Adipocyte (in vitro differentiated cells): ENCODE data around the gene AP3D1.

Experiments used
- DNase-seq: peaks from one replicate; pipeline ENCODE4 v3.0.0-alpha.2; 2015; ENCODE audit warnings: low read depth
- H3K27me3 ChIP-seq: replicated peaks from 2 replicates; pipeline ENCODE4 v1.7.0; 2013; ENCODE audit warnings: mild to moderate bottlenecking, low read length, moderate library complexity; ENCODE audit not compliant: control insufficient read depth, insufficient read depth
- H3K36me3 ChIP-seq: 2 replicates; pipeline ENCODE4 v1.7.0; 2013; ENCODE audit warnings: low read length, mild to moderate bottlenecking, moderate library complexity; ENCODE audit not compliant: control insufficient read depth, insufficient read depth, severe bottlenecking
- H3K4me1 ChIP-seq: 2 replicates; pipeline ENCODE4 v1.7.0; 2013; ENCODE audit warnings: mild to moderate bottlenecking, low read length, moderate library complexity; ENCODE audit not compliant: control insufficient read depth, insufficient read depth
- H3K4me3 ChIP-seq: 2 replicates; pipeline ENCODE4 v1.7.0; 2013; ENCODE audit warnings: mild to moderate bottlenecking, low read length, moderate library complexity
- H3K9ac ChIP-seq: 2 replicates; pipeline ENCODE4 v1.7.0; 2013; ENCODE audit warnings: mild to moderate bottlenecking, low read length, moderate library complexity
- H3K9me3 ChIP-seq: 2 replicates; pipeline ENCODE4 v1.7.0; 2013; ENCODE audit warnings: mild to moderate bottlenecking, low read length, moderate library complexity; ENCODE audit not compliant: control insufficient read depth

Gene AP3D1

DNA sequence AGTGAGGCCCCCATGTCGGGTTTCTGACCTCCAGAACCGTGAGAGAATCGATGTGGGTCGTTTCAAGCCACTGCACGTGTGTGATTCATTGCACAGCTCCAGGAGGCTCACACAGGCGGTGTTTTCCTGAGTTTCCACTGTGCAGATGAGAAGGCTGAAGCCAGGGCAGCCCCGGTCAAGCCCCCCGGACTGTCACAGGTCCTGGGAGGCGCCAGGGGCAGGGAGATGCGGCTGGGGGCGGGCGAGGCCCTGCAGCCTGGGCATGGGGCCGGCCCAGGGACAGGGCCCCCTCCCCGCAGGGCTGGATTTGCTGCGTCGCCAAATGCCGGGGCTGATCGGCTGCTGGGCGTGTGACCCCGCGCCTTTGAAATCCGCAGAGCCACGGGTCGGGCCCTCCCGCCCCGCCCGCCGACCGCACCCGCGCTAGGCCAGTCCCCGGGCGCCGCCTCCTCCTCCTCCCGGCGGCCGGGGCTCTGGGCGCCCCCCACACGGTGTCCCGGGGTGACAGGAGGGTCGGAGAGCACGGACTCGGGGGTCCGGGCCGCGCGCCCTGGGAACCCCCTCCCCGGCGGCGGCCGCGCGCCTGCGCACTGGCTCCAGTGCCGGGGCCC, 90.4 kb downstream of the AP3D1 start:
- Histone ChIP-seq H3K4me3 (peak overlapping the region; percentile 76), H3K4me1 (peaks cover 49% of the 10 kb centered on the region), H3K9ac (peak overlapping the region; percentile 98), H3K36me3 (no peaks in the 10 kb centered on the region), H3K27me3 (no peaks in the 10 kb centered on the region), H3K9me3 (no peaks in the 10 kb centered on the region)
- peak; percentile 77 for DNase-seq

DNA sequence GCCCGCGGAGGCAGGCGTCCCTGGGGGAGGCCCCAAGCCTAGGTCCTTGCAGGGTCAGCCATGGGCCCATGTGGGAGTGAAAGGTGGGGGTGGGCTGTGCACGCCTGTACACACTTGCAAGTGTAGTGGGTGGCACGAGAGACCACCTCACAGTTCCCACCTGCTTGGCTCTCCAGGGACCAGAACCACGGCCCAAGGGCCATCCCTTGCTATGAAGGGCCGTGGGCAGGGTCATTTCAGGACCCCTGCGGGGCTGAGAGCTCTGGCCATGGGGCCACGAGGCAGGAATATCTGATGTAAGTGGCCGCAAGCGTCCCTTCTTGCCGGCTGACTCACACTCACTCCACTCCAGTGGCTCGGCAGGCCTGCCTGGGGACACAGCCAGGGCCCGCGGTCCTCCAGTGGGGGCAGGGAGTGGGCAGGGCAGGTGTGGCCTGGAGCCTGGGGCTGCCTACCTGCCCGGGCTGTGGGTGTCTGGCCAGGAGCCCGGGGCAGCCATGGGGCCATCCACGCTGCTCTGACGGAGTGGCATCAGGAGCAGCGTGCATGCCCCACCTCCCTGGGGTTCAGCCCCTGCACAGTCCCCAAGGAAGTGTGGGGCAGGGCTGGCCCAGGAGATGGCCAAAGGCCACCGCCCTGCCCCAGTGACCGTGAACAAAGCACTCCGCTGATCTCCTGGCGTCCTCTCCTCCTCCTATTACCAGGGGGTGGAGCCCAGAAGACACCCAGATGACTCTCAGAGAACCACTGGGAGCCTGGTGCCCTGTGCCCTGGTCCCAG, 91.8 kb downstream of the AP3D1 start:
- Histone ChIP-seq H3K9ac (peak overlapping the region; percentile 98), H3K27me3 (no peaks in the 10 kb centered on the region), H3K36me3 (no peaks in the 10 kb centered on the region), H3K4me3 (peak overlapping the region; percentile 76), H3K9me3 (no peaks in the 10 kb centered on the region), H3K4me1 (peaks cover 48% of the 10 kb centered on the region)
- DNase-seq = peak; percentile 35

DNA sequence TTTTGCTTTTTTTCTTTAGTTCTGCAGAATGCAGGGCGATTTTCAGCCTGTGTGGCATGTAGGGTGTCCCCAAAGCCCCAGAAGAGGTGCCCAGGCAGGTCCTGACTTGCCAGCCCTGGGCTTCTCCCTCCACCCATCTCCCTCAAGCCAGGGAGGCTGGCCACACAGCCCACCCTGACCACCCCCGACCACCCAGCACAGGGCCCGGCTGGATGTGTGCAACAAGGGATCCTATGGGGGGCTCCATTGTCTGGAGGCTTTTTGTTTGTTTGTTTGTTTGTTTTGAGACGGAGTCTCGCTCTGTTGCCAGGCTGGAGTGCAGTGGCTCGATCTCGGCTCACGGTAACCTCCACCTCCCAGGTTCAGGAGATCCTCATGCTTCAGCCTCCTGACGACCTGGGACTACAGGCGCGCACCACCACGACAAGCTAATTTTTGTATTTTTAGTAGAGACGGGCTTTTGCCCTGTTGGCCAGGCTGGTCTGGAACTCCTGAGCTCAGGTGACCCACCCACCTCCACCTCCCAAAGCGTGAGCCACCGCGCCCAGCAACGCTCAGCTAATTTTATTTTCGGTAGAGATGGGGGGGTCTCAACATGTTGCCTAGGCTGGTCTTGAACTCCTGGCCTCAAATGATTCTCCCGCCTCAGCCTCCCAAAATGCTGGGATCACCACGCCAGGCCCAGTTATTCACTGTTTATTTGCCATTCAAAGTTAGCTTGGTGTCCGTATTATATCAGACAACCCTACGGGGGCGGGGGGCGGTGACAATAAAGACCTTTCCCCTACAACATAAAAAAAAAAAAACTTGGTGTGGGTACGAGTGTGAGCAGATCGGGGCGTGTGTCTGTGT, 92.6 kb downstream of the AP3D1 start:
- no peaks in the 10 kb centered on the region for H3K9me3 ChIP-seq
- H3K4me3 ChIP-seq = peak overlapping the region; percentile 76
- H3K27me3 ChIP-seq = no peaks in the 10 kb centered on the region
- no peaks in the 10 kb centered on the region for H3K36me3 ChIP-seq
- H3K9ac ChIP-seq = peak overlapping the region; percentile 98
- peaks cover 45% of the 10 kb centered on the region for H3K4me1 ChIP-seq
- DNase-seq = no peak

DNA sequence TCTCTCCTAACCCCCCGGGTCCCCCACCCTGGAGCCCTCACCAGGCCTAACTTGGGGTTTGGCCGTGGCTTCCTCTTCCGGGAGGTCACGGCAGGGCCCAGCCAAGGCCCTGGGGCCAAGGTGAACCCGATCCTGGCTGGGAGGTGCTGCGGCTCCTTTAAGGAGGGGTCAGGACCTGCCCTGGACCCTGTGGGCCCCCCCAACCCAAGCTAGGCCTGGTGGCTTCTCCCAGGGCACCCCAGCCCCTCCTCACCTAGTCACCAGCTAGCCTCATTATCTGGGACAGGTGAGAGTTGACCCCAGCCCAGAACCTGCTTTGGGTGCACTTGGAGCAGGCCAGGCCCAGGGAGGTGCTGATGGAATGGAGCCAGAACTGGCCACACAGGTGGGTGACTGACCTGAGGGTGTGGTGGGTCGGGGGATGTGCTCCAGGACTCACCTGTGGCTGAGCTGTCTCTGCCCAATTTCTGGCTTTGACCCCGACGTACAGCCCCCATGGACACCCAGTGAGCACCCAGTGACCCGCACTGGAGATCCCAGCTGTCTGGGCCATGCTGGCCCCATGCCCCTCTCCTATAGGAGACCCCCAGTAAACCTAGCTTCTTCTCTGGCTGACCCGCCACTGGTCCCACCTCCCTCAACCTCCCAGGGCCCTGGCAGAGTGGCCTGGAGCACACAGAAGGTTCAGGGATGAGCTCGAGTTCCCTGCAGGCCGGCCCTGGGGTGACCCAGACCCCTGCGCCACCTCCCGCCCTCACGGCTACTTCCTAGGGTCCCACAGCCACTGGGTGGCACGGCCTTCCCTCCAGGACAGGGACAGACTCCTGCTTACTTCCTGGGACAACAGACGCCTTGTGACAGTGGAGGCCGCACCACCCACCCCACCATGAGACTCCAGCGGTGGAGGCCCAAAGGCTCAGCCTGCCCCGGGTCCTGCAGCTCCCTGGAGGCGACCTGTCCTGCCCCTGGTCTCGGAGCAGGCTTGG, 93.6 kb downstream of the AP3D1 start:
- no peaks in the 10 kb centered on the region for H3K36me3 ChIP-seq
- H3K4me3 ChIP-seq = no peak overlapping the region
- peaks cover 44% of the 10 kb centered on the region for H3K4me1 ChIP-seq
- H3K9me3 ChIP-seq = no peaks in the 10 kb centered on the region
- no peak for DNase-seq
- no peaks in the 10 kb centered on the region for H3K27me3 ChIP-seq
- peak overlapping the region; percentile 98 for H3K9ac ChIP-seq

DNA sequence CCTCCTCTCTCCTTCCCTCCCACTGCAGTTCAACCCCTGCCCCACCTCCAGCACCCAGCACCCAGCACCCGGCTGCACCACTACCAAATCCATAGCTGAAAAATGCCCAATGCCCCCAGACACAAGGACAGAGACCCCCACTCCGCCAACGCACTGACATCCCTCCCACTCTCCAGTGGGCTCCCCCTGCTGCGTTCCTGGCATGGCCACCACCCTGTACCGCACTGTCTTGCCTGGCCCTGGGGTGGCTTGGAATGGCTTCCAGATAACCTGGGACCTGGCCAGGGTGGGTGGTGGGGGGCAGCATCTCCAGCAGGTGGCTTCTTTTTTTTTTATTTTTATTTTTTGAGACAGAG, 94.6 kb downstream of the AP3D1 start:
- Histone ChIP-seq H3K36me3 (no peaks in the 10 kb centered on the region), H3K4me3 (no peak overlapping the region), H3K9me3 (no peaks in the 10 kb centered on the region), H3K9ac (peak overlapping the region; percentile 51), H3K4me1 (peaks cover 43% of the 10 kb centered on the region), H3K27me3 (no peaks in the 10 kb centered on the region)
- no peak for DNase-seq

DNA sequence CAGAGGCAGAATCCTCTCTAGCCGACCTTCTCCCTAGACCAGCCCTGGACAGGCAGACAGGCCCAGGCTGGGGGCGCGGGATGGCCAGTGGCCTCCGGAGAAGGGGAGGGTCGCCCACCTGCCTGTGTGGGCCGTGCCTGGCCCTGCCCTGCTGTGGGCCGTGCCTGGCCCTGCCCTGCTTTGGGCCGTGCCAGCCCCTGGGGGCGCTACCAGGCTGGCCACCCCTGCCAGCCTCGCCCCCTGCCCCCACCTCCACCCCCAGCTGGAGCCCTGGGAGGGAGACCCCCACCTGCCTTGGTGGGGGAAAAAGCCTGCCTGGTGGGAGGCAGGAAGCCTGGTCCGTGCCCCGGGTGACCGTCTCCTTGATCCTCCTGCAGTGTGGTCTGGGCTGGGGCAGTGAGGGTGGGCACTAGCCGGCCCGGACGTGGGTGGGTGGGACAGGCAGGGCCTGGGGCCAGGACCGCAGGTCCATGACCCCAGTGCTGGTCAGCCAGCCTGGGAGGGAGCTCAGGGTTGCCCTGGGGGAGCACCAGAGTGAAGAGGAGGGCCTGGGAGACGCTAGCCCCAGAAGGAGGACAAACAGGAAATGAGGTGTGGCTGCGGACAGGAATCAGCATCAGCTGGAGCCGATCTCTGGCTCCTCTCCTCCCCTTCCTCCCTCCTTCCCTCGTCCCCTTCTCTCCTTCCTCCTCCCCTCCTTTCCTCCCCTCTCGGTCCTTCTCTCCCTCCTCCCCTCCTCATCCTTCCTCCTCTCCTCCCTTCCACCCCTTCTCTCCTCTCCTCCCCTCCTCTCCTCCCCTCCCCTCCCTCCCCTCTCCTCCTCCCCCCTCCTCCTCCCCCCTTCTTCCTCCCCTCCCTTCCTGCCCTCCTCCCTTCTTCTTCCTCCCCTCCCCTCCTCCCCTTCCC, 95.2 kb downstream of the AP3D1 start:
- H3K36me3 ChIP-seq = no peaks in the 10 kb centered on the region
- peaks cover 46% of the 10 kb centered on the region for H3K4me1 ChIP-seq
- H3K4me3 ChIP-seq = peak overlapping the region; percentile 47
- H3K9me3 ChIP-seq = no peaks in the 10 kb centered on the region
- peak; percentile 58 for DNase-seq
- no peaks in the 10 kb centered on the region for H3K27me3 ChIP-seq
- H3K9ac ChIP-seq = peak overlapping the region; percentile 71

DNA sequence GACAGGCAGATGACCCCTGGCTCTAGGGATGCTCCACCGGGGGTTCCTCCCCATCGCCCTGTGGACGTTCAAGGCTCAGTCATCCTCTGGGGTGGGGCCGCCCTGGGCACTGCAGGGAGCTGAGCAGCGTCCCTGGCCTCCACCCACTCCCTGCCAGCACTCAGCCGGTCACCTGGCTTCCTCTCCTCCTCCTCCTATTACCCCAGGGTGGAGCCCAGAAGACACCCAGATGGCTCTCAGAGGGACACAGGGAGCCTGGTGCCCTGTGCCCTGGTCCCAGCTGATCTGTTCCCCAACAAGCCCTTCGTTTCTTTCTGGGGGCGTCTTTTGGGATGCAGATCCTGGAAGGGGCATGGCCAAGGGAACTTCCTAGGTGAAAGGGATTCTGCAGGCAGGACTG, 96.6 kb downstream of the AP3D1 start:
- H3K9me3 ChIP-seq = no peaks in the 10 kb centered on the region
- no peaks in the 10 kb centered on the region for H3K36me3 ChIP-seq
- H3K4me3 ChIP-seq = no peak overlapping the region
- no peaks in the 10 kb centered on the region for H3K27me3 ChIP-seq
- DNase-seq = no peak
- H3K9ac ChIP-seq = no peak overlapping the region
- peaks cover 34% of the 10 kb centered on the region for H3K4me1 ChIP-seq

DNA sequence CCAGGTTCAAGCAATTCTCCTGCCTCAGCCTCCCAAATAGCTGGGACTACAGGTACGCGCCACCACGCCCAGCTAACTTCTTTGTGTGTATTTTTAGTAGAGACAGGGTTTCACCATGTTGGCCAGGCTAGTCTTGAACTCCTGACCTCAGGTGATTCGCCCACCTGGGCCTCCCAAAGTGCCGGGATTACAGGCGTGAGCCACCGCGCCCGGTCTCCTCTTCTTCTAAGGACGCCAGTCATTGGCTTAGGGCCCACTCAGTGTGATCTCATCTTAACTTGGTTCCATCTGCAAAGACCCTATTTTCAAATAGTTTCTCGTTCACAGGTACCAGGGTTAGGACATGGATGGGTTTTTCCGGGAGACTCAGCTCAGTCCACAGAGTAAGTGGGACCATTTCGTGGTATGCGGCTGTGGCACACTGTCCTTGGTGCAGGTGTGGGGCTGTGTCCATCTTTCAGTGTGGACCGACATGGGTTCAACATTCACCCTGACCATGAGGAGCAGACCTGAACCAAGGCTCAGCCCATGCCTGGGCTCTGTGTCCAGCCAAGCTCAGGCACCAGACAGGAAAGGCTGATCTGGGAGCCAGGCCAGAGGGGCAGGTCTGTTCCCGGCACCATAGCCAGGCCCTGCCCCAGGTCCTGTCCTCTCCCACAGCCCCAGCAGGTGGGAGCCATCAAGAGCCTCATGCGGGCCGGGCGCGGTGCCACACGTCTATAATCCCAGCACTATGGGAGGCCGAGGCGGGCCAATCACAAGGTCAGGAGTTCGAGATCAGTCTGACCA, 97.6 kb downstream of the AP3D1 start:
- DNase-seq = no peak
- Histone ChIP-seq H3K9me3 (no peaks in the 10 kb centered on the region), H3K27me3 (no peaks in the 10 kb centered on the region), H3K9ac (no peak overlapping the region), H3K4me3 (no peak overlapping the region), H3K4me1 (peaks cover 30% of the 10 kb centered on the region), H3K36me3 (peaks cover 5% of the 10 kb centered on the region)

DNA sequence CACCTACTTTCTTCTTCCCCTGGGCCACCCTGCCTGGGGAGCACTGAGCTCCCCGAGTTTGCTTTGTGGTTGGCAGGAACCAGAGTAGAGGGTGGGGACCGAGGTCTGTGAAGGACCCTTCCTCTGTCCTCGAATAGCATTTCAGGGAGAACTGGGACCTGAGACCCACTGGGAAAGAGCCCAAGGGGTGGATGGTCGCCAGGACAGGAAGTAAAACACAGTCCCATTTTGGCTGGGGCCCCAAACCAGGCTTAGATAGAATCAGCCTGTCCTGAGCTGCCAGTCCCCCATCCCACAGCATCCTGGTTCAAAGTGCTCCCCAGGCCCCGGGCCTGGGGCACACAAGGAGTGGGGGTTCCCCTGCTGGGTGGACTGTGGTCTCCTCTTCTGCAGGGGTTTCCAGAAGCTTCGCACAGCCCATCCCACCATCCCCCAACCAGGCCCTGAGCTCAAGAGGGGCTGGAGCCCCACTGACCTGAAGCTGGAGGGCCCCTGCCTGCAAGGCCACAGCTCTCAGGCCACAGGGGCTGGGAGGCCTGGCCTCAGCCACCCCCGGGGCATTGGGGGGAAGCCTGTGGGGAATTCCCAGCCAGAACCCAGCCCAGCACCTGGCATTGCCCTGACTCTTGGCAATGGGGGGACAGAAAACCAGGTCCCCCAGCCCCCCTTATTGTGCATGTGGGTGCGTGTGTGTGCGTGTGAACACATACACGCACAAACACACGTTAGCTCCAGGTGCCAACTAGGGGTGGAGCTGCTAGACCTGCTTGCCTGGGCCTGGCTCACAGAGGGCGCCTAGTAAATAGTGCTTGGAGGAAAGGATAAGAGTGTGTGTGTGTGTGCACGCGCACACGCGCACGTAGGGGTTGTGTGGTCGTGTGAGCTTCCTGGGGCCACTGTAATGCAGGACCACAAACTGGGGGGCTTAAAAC, 99.3 kb downstream of the AP3D1 start:
- Histone ChIP-seq H3K9me3 (no peaks in the 10 kb centered on the region), H3K9ac (peak overlapping the region; percentile 82), H3K27me3 (no peaks in the 10 kb centered on the region), H3K4me1 (peaks cover 42% of the 10 kb centered on the region), H3K4me3 (peak overlapping the region; percentile 69), H3K36me3 (peaks cover 13% of the 10 kb centered on the region)
- no peak for DNase-seq
